IPS DF 4.7 (cell line): ENCODE data around the gene ICA1L.

ENCODE experiments used
- DNase-seq: peaks from one replicate; pipeline ENCODE4 v3.0.0-alpha.2; 2013; ENCODE audit warnings: low spot score; ENCODE audit errors: extremely low read depth

Gene ICA1L

GRCh38 chr2:202782940-202783558 is 88.5 kb downstream of the ICA1L start:
- DNase-seq = no peak

DNA sequence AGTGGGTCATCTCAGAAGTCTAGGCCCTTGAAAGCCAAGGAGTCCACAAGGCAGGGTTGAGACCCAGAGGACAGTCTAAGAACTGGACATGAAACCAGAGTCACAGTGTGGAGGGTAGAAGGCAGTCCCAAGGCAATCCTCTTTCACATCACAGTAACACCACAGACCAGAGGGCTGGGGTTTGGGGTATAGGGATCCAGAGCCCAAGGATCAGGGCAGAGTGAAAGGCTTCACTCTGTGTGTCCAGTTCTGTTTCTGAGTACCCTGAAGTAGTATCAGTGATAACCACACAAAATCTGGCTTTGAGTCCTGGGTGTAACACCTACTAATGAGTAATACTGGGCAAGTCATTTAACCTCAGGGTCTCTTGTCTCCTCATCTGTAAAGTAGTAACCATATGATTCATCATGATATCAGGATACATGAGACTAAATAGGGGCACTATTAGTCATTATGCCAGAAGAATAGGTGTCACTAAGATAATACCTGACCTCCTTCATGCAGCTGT is 91.0 kb downstream of the ICA1L start:
- no peak for DNase-seq

DNA sequence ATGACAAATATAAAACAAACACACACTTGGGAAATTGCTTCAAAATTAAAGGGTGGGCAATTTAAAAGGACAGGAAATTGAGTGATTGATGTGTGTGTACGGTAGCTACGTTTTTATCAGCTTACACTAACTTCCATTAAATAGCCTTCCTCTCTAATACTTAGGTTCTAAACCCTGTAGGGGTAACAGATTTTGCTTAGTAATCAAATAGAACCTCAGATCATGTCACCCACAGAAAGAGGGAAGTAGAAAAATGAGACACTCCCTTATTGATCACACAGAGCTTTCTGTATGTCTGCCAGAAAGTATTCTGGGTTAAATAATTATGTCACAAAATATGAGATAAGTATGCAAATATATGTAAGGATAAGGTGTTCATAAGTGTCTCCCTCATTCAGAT is 93.3 kb downstream of the ICA1L start:
- DNase-seq = no peak

DNA sequence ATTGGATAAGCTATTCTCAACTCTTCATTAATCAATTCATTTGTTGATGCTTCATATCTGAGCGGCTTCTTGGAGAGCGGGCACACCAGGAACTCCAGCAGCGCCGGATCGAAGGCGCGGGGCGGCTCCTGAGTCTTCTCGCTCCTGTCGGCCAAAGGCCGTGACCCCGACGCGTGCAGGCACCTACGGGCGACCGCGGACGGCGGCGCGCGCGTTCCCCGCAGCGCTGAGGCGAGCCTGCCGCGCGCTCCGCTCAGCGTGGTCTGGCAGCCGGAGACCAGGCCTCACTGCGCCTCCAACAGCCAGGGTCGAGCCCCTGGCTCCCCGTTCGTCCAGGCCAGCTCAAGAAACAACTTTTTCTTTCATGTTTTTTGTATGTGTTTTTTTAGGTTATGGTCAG is 97.5 kb downstream of the ICA1L start:
- DNase-seq = no peak

GRCh38 chr2:202773301-202773973 is 98.1 kb downstream of the ICA1L start:
- DNase-seq = no peak

DNA sequence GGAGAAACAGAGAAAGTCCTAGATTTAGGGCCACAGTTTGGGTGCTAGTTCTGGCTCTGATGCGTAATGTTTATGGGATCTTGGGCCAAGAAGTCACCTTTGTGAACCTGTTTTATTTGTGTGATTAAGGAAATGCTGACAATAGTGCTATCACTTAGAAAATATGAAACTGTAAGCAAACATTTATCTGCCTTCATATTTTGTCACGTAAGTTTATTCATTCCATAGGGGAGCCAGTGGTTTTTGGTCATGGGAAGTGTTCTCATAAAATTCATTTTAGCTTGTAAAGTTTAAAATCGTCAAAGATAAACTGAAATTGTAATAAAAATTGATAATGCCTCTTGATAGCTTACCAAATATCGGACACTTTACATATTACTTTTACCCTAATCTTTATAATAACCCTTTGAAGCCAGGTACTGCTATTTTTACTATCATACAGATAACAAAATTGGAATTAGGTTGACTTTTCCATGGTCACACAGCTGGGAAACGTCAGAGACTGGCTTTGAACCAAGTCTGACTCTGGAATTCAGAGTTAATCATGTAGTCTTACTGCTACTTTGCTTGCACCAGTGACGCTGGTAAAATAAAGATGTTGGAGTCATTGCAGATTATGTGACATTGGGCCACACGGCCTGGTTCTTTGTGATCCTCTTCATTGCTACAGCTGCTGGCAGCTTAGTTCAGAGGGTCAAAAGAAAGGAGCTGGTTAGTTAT is 99.7 kb downstream of the ICA1L start:
- no peak for DNase-seq

- no peak for DNase-seq
These were observed 100.2 kb downstream of the ICA1L start for GRCh38 chr2:202771336-202771735.

- no peak for DNase-seq
These were observed 102.4 kb downstream of the ICA1L start for GRCh38 chr2:202769201-202769600.

DNA sequence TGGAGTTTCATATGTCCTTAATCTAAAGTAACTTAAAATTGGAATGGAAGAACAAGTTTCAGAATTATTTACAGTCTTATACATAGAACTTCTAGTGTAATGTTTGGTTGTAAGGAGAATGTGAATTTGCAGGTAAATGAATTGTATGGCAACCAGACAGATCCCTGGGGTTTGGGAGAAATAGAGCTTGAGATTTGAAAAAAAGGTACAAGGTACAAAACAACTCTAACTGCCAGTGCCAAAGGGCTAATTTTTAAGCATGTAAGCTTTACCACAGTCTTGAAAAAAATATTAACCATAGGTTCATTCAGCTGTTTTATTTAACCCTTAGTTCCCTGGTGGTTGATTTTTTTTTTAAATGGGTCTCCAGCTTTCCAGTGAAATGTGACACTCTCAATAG is 103.3 kb downstream of the ICA1L start:
- DNase-seq = no peak

- no peak for DNase-seq
These were observed 106.1 kb downstream of the ICA1L start for GRCh38 chr2:202765436-202765835.

- no peak for DNase-seq
These were observed 106.6 kb downstream of the ICA1L start for GRCh38 chr2:202764991-202765390.

DNA sequence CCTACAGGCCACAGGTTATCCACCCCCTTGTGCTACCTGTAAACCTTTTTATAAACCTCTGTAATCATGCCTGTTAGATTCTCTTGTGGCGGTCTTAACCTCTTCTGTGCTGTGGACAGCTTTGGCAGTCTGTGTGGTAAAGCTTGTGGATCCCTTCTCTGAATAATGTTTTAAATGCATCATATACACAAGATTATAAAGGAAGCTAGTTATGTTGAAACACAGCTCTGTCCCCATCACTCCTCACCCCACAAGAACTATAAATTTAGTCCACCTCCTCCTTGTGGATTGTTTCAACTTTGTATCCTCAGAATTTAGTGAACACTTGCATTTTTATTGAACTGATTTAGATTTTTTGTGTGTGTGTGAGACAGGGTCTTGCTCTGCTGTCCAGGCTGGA is 107.7 kb downstream of the ICA1L start:
- no peak for DNase-seq

GRCh38 chr2:202762556-202762955 is 109.0 kb downstream of the ICA1L start:
- no peak for DNase-seq

DNA sequence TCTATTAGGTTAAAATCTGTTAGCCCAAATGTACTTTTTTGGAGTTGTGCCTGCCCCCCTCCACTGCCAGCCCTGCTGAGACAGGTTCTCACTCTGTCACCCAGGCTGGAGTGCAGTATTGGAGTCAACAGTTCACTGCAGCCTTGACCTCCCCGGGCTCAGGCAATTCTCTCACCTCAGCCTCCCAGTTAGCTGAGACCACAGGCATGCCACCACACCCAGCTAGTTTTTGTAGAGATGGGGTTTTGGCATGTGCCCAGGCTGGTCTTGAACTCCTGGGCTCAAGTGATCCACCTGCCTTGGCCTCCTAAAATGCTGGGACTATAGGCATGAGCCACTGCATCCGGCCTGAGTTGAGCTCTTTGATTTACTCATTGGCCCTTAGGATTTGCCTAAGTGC is 110.7 kb downstream of the ICA1L start:
- DNase-seq = no peak

DNA sequence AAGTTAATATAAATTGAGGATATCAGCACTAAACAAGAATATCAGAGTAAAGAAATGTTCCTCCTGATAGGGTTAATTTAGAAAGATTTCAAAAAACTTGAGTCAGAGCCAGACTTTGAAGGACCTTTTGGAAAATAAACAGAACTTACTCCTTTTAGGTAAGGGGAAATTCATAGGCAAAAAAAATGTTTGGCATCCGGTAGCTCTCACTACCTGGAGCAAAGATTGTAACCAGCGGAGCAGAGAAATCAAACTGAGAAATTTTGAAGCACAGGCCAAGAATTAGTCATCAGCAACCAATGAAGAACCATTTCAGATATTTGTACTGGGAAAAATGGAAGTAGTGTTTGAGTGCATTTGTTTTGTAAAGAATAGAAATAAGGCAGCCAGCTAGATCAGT is 113.0 kb downstream of the ICA1L start:
- no peak for DNase-seq

DNA sequence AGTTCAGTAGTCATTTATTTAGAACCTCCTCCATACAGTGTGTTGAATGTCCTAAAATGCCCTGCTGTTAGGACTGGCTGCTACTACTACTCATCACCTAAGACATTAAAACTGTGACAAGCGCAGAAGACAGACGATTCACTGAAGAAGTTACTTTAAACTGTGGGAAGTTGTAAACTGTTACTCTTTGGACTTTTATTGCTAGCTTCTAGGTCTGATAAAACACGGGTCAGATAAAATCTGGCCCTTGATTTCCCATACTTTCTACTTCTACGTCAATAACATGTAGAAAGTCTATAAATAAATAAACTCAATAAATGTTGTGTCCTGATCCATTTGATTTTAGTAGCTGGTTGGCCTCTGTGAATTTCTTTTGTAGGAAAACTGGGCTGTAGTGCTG is 113.4 kb downstream of the ICA1L start:
- no peak for DNase-seq

DNA sequence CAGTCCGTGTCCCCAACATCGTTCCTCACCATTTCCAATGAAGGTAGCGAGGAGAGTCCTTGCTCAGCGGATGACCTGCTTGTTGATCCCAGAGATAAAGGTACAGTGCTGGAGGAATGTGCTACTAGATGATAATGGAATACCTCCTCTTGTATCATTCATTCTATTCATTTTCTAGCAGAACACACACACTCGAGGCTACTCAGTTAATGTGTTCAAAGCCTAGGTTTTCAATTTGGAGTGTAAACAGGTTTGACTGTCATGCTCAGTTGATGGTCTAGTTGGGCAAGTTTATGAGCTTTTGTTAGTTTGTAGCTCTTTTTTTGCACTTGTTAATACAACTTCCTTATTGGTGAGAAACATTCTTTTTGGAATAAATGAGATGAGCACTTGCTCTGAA is 114.2 kb downstream of the ICA1L start:
- no peak for DNase-seq

DNA sequence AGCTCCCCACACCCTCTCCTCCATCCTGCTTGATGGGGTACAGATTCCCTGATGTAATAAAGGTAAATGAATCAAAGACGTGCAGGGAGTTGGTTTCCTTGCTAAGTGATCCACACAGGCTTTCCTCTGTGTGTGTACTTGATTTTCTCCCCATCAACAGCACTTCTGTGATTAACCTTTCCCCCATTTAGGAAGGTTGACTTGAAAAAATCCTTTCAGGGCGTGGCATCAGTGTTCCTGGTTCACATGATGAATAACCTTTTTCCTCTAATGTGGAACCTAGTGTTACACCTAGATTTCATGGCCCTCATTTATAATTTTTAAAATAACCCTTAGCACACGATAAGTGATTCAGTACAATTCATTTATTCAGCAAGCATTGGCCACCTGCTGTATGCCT is 115.0 kb downstream of the ICA1L start:
- no peak for DNase-seq

- no peak for DNase-seq
These were observed 116.6 kb downstream of the ICA1L start for GRCh38 chr2:202754936-202755335.

DNA sequence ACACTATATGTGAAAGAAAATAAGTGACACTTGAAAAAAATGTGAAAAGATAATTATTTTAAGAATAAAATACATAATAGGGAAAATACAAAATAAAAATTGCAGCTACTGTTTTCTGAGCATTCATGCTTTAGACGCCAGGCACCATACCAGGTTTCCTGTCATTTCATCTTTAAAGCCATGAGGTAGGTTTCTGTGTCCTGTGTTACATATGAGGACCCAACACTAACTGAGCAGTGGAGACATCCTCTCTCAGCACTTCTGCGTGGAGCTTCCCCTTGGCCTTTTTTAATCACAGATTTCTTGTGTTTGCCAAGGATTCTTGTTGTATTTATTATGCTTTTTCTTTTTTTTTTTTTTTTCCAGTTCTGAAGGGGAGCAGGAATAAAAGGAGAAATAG is 119.5 kb downstream of the ICA1L start:
- no peak for DNase-seq

GRCh38 chr2:202750763-202751427 is 120.7 kb downstream of the ICA1L start:
- DNase-seq = no peak

- DNase-seq = no peak
These were observed 122.1 kb downstream of the ICA1L start for GRCh38 chr2:202749477-202749876.
